Measurements from ENCODE around the gene CLEC20A.

DNA sequence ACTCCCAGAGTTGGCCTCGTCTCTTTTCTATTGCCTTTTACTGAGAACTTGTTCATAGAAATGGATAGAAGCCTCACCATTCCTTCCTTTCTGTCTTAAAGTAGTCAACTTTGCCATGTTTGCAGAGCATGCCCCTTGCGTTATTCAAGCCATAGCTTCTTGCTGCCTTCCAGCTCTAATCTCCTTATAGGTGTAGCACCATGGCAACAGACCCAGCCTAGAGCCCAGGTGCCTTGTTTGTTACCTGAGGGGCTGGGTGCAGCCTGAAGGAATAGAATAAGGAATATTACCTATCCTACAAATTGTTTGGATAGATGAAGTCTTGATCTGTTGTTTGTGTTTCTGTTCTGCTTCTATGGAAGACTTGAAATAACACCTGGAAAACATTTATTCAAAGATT, 59.9 kb downstream of the CLEC20A start:
- no peak for TF ChIP-seq TBP (IDR thresholded peaks at IDR 0.05; ENCODE audit: low read depth, low read length)
- TF ChIP-seq, protein P1, sequence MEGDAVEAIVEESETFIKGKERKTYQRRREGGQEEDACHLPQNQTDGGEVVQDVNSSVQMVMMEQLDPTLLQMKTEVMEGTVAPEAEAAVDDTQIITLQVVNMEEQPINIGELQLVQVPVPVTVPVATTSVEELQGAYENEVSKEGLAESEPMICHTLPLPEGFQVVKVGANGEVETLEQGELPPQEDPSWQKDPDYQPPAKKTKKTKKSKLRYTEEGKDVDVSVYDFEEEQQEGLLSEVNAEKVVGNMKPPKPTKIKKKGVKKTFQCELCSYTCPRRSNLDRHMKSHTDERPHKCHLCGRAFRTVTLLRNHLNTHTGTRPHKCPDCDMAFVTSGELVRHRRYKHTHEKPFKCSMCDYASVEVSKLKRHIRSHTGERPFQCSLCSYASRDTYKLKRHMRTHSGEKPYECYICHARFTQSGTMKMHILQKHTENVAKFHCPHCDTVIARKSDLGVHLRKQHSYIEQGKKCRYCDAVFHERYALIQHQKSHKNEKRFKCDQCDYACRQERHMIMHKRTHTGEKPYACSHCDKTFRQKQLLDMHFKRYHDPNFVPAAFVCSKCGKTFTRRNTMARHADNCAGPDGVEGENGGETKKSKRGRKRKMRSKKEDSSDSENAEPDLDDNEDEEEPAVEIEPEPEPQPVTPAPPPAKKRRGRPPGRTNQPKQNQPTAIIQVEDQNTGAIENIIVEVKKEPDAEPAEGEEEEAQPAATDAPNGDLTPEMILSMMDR (IDR thresholded peaks at IDR 0.05; ENCODE audit: control extremely low read depth in 1 of 3, insufficient read depth in 1 of 3, low read depth in 1 of 3, low read length in 3 of 3) = no peak
- TF ChIP-seq HDAC2 (IDR thresholded peaks at IDR 0.05; ENCODE audit: borderline replicate concordance in 1 of 2, low read depth in 2 of 2, low read length in 2 of 2) = no peak
- TF ChIP-seq POLR2A (IDR thresholded peaks at IDR 0.05; ENCODE audit: control extremely low read depth in 1 of 2, low read depth in 2 of 2, low read length in 2 of 2) = no peak

Measured in H1 (cell line).